Psoas muscle (tissue), 8 donors: Measurements from ENCODE around the gene TBC1D32. TPM values are rescaled to one million over a fixed set of nuclear protein-coding genes. Genes with fewer than 3 reads are reported as not detected.

Experiments used
- ATAC-seq, 4 donors: fragments of 200-7000 bp; cut with Tn5 transposase; one replicate each; pipeline ENCODE4 v1.9.1; 2020; ENCODE audit warnings: moderate library complexity in 3 of 4, mild to moderate bottlenecking in 2 of 4
- DNase-seq, 2 donors: peaks; one replicate each; pipeline ENCODE4 v3.0.0-alpha.2; 2020
- H3K27ac ChIP-seq: fragments of 200-600 bp; one replicate; pipeline ENCODE4 v1.8.0; 2022
- H3K27me3 ChIP-seq, 3 donors: fragments of 200-600 bp in 1 of 3; one replicate each; pipeline versions ENCODE4 v1.6.1 to v1.8.0; 2013 to 2022; ENCODE audit warnings: low read length in 2 of 3, mild to moderate bottlenecking in 2 of 3, moderate library complexity in 1 of 3; ENCODE audit not compliant: insufficient read depth in 3 of 3
- H3K36me3 ChIP-seq, 2 donors: fragments of 200-600 bp in 1 of 2; one replicate each; pipeline versions ENCODE4 v1.6.1 to v1.8.0; 2013 to 2022; ENCODE audit warnings: low read depth in 1 of 2, mild to moderate bottlenecking in 1 of 2, moderate library complexity in 1 of 2; ENCODE audit not compliant: insufficient read depth in 1 of 2
- H3K4me1 ChIP-seq: fragments of 200-600 bp; one replicate; pipeline ENCODE4 v1.8.0; 2022
- H3K4me3 ChIP-seq: fragments of 200-600 bp; one replicate; pipeline ENCODE4 v1.8.0; 2022; ENCODE audit warnings: mild to moderate bottlenecking
- H3K9me3 ChIP-seq: fragments of 200-600 bp; one replicate; pipeline ENCODE4 v1.8.0; 2022
- CTCF ChIP-seq: fragments of 200-600 bp; IDR thresholded peaks from one replicate; pipeline ENCODE4 v1.8.0; 2022; ENCODE audit warnings: antibody characterized with exemption
- WGBS, 3 donors: extraction: QIAGEN DNeasy Blood & Tissue Kit; methylation state at CpG; one replicate each; pipeline versions ENCODE4 v1.1.6 to v1.1.7; 2013; 5-methylcytosine and 5-hydroxymethylcytosine counted together
- intact Hi-C, 2 donors: fragments of 100-400 bp; cut with DNase I; formaldehyde crosslinking; loops; one replicate each; pipeline versions ENCODE4 v1.11.0 to v1.14.2; 2022
- polyA plus RNA-seq, 3 donors: library from polyadenylated mRNA; stranded (reverse); fragments of 200-250 nt; gene quantifications; one replicate each; pipeline ENCODE4 v1.2.3, GENCODE V29; 2013
- total RNA-seq, 4 donors: library from RNA; stranded (reverse); fragmentation: NEBNext Ultra II Directional in 2 of 4; extraction: Animal tissue kit (Norgen Biotek cat#: 25700) in 2 of 4; gene quantifications; one replicate each; pipeline versions ENCODE4 v1.2.1 to v1.2.4, GENCODE V29; 2021 to 2023
- donor health status: healthy with polysubstance abuse.
- donor health status: DM: no; HTN: no; CAD: no; lungs with moderate emphysema.
- donor health status: Bipolar disorder and iron deficiency.
- donor health status: healthy.
- donor health status: DM: yes; HTN: yes; CAD: no.
- donor health status: DM: no; HTN: no; CAD: no.
- donor health status: DM: no; HTN: no; CAD: no.
- donor health status: DM: yes; HTN: yes; CAD: no.

TBC1D32 gene
- total and polyA plus RNA-seq, 7 donors = 0.29 to 1.8 (median 0.45) TPM

GRCh38 chr6:121157906-121158305 lies 176.4 kb downstream of the TBC1D32 start:
- H3K9me3 ChIP-seq = no peaks in the 10 kb centered on the region
- H3K4me3 ChIP-seq = no peak overlapping the region
- H3K4me1 ChIP-seq = no peaks in the 10 kb centered on the region
- H3K36me3 ChIP-seq = no peaks in the 10 kb centered on the region
- no peak overlapping the region for H3K27ac ChIP-seq
- intact Hi-C loops = no loop called here
- TF ChIP-seq CTCF = no peak
- DNase-seq (no peak), ATAC-seq (no peak)
- H3K27me3 ChIP-seq = no peaks in the 10 kb centered on the region
- WGBS, 3 donors = 97 to 100% (median 97%) methylated on average over 1 of the region's 1 CpG

DNA sequence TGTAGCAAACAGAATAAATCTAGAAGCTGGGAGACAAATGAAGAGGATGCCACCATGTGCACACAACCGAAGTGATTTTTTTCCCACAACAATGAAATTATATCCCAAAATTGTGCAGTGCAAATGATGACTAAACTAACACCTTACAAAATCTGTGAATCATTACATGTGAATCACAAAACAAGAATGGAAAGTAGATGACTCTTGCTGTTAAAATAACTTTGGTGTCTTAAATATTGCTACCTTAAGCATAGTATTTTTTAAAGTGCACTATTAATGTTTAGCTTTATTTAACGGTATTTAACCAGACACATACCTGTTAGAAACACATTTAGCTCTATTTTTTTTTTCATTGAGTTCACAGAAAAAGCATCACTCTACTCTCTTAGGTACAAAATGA lies 190.8 kb downstream of the TBC1D32 start:
- Histone ChIP-seq H3K27me3 (no peaks in the 10 kb centered on the region), H3K27ac (no peak overlapping the region), H3K9me3 (peaks cover 10% of the 10 kb centered on the region), H3K36me3 (no peaks in the 10 kb centered on the region), H3K4me1 (no peaks in the 10 kb centered on the region), H3K4me3 (no peak overlapping the region)
- WGBS, 3 donors = 93 to 99% (median 94%) methylated on average over 2 of the region's 2 CpGs
- no peak for TF ChIP-seq CTCF
- no peak for DNase-seq
- no peak for ATAC-seq
- intact Hi-C loops = no loop called here

DNA sequence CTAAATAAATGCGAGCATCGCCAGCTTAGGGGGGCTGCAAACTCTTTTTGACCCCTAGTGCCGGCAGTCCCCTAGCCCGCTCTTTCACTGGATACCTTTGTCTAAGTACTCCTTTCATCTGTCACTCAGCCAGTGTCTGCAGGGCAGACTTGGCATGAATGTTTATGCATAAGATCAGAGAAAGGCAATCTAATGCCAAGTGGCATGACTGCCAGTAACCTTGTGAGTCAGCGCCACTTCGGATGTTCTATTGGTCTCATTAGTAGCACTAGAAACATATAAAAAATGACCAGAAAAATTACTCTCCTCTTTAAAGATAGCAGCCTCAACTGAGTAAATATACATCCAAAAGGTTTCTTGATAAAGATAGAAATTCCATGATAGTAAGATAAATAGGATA lies 192.2 kb downstream of the TBC1D32 start:
- TF ChIP-seq CTCF = no peak
- intact Hi-C loops = no loop called here
- H3K36me3 ChIP-seq = no peaks in the 10 kb centered on the region
- no peak overlapping the region for H3K27ac ChIP-seq
- peaks cover 8% of the 10 kb centered on the region for H3K9me3 ChIP-seq
- no peaks in the 10 kb centered on the region for H3K4me1 ChIP-seq
- DNase-seq = no peak
- no peaks in the 10 kb centered on the region for H3K27me3 ChIP-seq
- 92 to 97% (median 93%) methylated on average over 6 of the region's 6 CpGs for WGBS, 3 donors
- no peak for ATAC-seq
- H3K4me3 ChIP-seq = no peak overlapping the region

DNA sequence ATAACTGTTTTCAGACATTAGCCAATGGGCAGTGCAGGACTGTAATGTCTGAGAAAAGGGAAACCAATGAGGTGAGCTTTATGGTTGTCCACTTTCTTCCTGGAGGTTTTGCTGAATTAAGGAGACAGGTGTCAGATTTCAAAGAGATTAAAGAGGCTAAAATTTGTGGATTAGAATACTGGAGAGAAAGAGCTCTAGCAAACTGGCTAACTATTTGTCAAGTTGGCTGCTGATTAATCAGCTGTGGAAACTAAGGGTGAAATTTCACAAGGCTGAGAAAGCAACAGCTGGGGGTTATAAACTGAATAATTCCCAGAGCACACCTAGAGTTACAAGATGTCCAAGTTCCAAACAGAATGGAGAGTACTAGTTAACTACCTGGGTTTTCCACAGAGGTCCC lies 198.9 kb downstream of the TBC1D32 start:
- no peak for TF ChIP-seq CTCF
- H3K9me3 ChIP-seq = no peaks in the 10 kb centered on the region
- no peaks in the 10 kb centered on the region for H3K36me3 ChIP-seq
- no peak overlapping the region for H3K27ac ChIP-seq
- ATAC-seq = no peak
- no peaks in the 10 kb centered on the region for H3K27me3 ChIP-seq
- H3K4me1 ChIP-seq = no peaks in the 10 kb centered on the region
- no peak overlapping the region for H3K4me3 ChIP-seq
- no peak for DNase-seq
- intact Hi-C loops = no loop called here

DNA sequence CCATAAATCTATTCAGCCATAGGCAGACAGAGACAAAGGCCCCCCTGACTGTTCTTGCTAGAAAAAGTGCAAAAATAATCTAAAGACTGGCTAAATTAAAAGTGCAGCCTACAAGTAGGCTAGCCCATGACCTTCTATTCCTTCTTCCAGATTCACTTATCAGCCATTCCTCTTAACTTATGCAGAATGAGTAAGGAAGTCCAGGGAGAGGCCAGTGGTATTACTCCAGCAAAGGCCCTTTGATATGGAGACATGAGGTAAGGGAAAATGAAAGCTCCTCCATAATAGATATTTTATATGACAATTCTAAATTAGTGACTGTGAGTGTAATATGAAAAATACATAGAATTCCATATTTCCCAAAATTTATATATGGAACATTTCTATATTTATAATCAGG lies 199.4 kb downstream of the TBC1D32 start:
- intact Hi-C loops = no loop called here
- DNase-seq (no peak), ATAC-seq (no peak)
- TF ChIP-seq CTCF = no peak
- Histone ChIP-seq H3K9me3 (no peaks in the 10 kb centered on the region), H3K36me3 (no peaks in the 10 kb centered on the region), H3K27ac (no peak overlapping the region), H3K4me1 (no peaks in the 10 kb centered on the region), H3K27me3 (no peaks in the 10 kb centered on the region), H3K4me3 (no peak overlapping the region)
